Measurements from ENCODE around the gene CSPG4. TPM values are rescaled to one million over a fixed set of nuclear protein-coding genes. Genes with fewer than 3 reads are reported as not detected.

The CSPG4 gene
- total and polyA plus RNA-seq, 10 of the 15 experiments (the other 5 are each of a cell fraction or from before 2014, with no cell fraction given): 0.02 to 2.2 (median 0.76) TPM

DNA sequence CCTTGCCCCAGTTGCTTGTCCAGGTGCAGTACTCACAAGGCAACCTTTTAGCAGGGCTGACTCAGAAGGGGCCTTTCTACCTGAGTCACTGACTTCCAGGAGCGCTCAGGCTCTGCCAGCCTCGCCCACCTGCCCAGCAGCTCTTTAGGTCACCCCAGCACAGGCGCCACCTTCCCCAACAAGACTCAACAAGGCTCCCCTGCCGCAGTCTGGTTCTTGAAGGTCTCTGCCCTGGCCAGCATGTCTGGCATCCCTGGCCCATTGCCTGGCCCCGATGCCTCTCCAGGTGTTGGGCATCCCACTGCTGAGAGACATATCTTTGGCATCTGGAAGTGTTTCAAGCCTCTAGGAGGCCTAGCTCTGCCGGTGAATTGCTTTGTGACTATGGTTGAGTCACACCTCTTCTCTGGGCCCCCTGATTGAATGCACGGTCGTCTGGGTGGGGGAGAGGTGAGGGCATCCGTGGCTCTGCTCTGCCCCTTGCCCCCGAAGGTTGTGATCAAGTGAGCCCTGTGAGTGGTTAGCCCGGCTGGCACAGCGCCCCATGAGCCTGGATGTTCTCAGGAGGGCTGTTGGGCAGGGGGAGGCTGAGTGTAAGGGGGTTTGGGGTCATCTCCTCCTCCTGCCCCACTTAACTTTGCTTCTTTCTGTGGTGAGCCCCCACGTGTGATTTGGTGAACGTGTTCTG, 43.3 kb downstream of the CSPG4 start:
- no peak overlapping the region for H3K9ac ChIP-seq (ENCODE audit: control insufficient read depth, insufficient read depth, low read length)
- RAD21 ChIA-PET (ENCODE audit: unreplicated experiment): no interaction called here

DNA sequence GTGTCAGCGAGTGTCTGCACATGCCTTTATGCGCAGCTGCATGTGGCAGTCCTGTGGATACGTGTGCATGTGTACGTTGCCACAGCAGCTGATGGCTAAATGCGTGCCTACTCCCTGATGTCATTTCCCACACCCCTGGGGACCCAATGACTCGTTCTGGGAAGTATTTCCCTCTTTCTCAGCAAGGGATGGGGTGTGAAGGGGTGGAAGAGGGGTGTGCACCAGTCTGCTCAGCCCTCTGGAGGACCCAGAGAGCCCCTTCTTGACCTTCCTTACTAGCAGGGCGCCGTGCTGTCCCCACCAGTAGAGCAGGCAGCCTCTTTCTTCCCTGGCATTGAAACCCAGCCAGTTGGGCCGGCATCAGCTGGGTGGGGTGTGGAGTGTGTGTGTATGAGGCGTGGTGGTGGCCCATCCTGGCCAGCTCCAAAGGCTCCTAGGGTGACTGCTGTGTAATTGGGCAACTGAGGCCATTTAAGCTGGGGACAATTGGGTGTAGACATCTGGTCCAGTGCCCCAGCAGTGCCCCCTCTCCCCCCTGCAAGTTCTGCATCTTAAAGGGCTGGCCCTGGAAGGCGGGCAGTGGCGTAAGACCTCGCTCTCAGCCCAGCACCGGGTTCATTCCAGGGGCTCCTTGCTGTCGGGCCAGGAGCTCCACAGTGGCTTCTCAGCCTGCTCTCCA, 45.7 kb downstream of the CSPG4 start:
- no peak overlapping the region for H3K27ac ChIP-seq (ENCODE audit: control insufficient read depth, insufficient read depth)
- in situ Hi-C loops (cut with MboI): loop anchor here (25.0 kb wide), 1 partner anchor 655 kb away; the partner anchor contains the start of gene PPCDC
- intact Hi-C loops (cut with micrococcal nuclease; ENCODE audit: unreplicated experiment): no loop called here
- H2AFZ ChIP-seq (ENCODE audit: control insufficient read depth, low read depth, low read length): no peak overlapping the region
- POLR2A ChIA-PET: no interaction called here
- ATAC-seq: no peak
- H3K4me1 ChIP-seq (ENCODE audit: control insufficient read depth, insufficient read depth, low read length): no peaks in the 10 kb centered on the region
- no TSS peak for BruUV-seq (replicated peaks)
- H3K4me3 ChIP-seq: no peak overlapping the region
- CTCF ChIA-PET: no interaction called here
- no peaks in the 10 kb centered on the region for H3K36me3 ChIP-seq (ENCODE audit: control insufficient read depth in 2 of 2, insufficient read depth in 2 of 2, low read length in 1 of 2)
- SMC1A ChIA-PET (ENCODE audit: uncharacterized antibody, unreplicated experiment): no interaction called here
- no peaks in the 10 kb centered on the region for H4K20me1 ChIP-seq (ENCODE audit: control insufficient read depth, insufficient read depth)
- RAD21 ChIA-PET (ENCODE audit: unreplicated experiment): no interaction called here
- 33% methylated on average over 15 of the region's 15 CpGs for WGBS (ENCODE audit: insufficient coverage, insufficient replicate concordance, low lambda C conversion rate, missing lambda C conversion rate)
- no peak for DNase-seq (ENCODE audit: low read depth, low spot score)
- no peak for FAIRE-seq
- no peaks in the 10 kb centered on the region; a peak in 1 of 4 replicates for H3K27me3 ChIP-seq (replicated peaks in 1 of 2; ENCODE audit: control insufficient read depth in 2 of 2, insufficient read depth in 2 of 2, low read length in 1 of 2)
- no peaks in the 10 kb centered on the region for H3K9me3 ChIP-seq (replicated peaks; ENCODE audit: control insufficient read depth, insufficient read depth, low read length)
- H3K9ac ChIP-seq (ENCODE audit: control insufficient read depth, insufficient read depth, low read length): no peak overlapping the region
- no peaks in the 10 kb centered on the region for H3K79me2 ChIP-seq (ENCODE audit: control insufficient read depth, insufficient read depth, low read length)
- no peak overlapping the region for H3K4me2 ChIP-seq (ENCODE audit: control insufficient read depth, insufficient read depth)
- TF ChIP-seq NFXL1 (IDR thresholded peaks at IDR 0.05; ENCODE audit: borderline replicate concordance) (no peak), CHD1 (IDR thresholded peaks at IDR 0.05; ENCODE audit: low read depth, low read length) (no peak), IKZF1 (conservative IDR thresholded peaks at IDR 0.05) (no peak), MYB (IDR thresholded peaks at IDR 0.05; ENCODE audit: borderline replicate concordance, low read depth, low read length) (no peak), SMARCA5 (IDR thresholded peaks at IDR 0.05) (no peak), NFYB (IDR thresholded peaks at IDR 0.05; ENCODE audit: insufficient read depth, low read depth, low read length) (no peak), LARP7 (IDR thresholded peaks at IDR 0.05) (no peak), IRF4 (IDR thresholded peaks at IDR 0.05; ENCODE audit: low read depth, low read length) (no peak), RCOR1 (conservative IDR thresholded peaks at IDR 0.05; ENCODE audit: low read depth, low read length) (no peak)
- TF ChIP-seq, protein P1, sequence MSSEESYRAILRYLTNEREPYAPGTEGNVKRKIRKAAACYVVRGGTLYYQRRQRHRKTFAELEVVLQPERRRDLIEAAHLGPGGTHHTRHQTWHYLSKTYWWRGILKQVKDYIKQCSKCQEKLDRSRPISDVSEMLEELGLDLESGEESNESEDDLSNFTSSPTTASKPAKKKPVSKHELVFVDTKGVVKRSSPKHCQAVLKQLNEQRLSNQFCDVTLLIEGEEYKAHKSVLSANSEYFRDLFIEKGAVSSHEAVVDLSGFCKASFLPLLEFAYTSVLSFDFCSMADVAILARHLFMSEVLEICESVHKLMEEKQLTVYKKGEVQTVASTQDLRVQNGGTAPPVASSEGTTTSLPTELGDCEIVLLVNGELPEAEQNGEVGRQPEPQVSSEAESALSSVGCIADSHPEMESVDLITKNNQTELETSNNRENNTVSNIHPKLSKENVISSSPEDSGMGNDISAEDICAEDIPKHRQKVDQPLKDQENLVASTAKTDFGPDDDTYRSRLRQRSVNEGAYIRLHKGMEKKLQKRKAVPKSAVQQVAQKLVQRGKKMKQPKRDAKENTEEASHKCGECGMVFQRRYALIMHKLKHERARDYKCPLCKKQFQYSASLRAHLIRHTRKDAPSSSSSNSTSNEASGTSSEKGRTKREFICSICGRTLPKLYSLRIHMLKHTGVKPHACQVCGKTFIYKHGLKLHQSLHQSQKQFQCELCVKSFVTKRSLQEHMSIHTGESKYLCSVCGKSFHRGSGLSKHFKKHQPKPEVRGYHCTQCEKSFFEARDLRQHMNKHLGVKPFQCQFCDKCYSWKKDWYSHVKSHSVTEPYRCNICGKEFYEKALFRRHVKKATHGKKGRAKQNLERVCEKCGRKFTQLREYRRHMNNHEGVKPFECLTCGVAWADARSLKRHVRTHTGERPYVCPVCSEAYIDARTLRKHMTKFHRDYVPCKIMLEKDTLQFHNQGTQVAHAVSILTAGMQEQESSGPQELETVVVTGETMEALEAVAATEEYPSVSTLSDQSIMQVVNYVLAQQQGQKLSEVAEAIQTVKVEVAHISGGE (CRISPR knock-in tag; IDR thresholded peaks at IDR 0.05): no peak

More for the DNA sequence above, 43.3 kb downstream of the CSPG4 start:
- intact Hi-C loops (cut with micrococcal nuclease; ENCODE audit: unreplicated experiment) (no loop called here), in situ Hi-C loops (cut with MboI) (loop anchor here (25.0 kb wide), 1 partner anchor 657 kb away; the partner anchor contains the start of gene PPCDC)
- ChIA-PET SMC1A (ENCODE audit: uncharacterized antibody, unreplicated experiment) (no interaction called here), CTCF (interaction anchor here (1.2 kb wide), 1 partner anchor 302 kb away, joined by 5 read pairs; no protein-coding TSS in a partner anchor), POLR2A (no interaction called here)
- no peak overlapping the region for H2AFZ ChIP-seq (ENCODE audit: control insufficient read depth, low read depth, low read length)
- BruUV-seq (replicated peaks): no TSS peak
- no peak for ATAC-seq
- no peak for DNase-seq (ENCODE audit: low read depth, low spot score)
- TF ChIP-seq EP300 (IDR thresholded peaks at IDR 0.05; ENCODE audit: borderline replicate concordance in 1 of 2, control insufficient read depth in 1 of 2, low read depth in 2 of 2, low read length in 2 of 2): no peak
- H3K9me3 ChIP-seq (replicated peaks; ENCODE audit: control insufficient read depth, insufficient read depth, low read length): no peaks in the 10 kb centered on the region
- H3K4me3 ChIP-seq: no peak overlapping the region
- H3K36me3 ChIP-seq (ENCODE audit: control insufficient read depth in 2 of 2, insufficient read depth in 2 of 2, low read length in 1 of 2): no peaks in the 10 kb centered on the region
- no peak overlapping the region for H3K4me2 ChIP-seq (ENCODE audit: control insufficient read depth, insufficient read depth)
- no peak overlapping the region for H3K27ac ChIP-seq (ENCODE audit: control insufficient read depth, insufficient read depth)
- WGBS (ENCODE audit: insufficient coverage, insufficient replicate concordance, low lambda C conversion rate, missing lambda C conversion rate): 21% methylated on average over 14 of the region's 14 CpGs
- no peaks in the 10 kb centered on the region for H3K79me2 ChIP-seq (ENCODE audit: control insufficient read depth, insufficient read depth, low read length)
- FAIRE-seq: no peak
- H4K20me1 ChIP-seq (ENCODE audit: control insufficient read depth, insufficient read depth): no peaks in the 10 kb centered on the region
- no peaks in the 10 kb centered on the region for H3K4me1 ChIP-seq (ENCODE audit: control insufficient read depth, insufficient read depth, low read length)
- H3K27me3 ChIP-seq (replicated peaks in 1 of 2; ENCODE audit: control insufficient read depth in 2 of 2, insufficient read depth in 2 of 2, low read length in 1 of 2): peaks cover 0 to 2% of the 10 kb centered on the region in 2 experiments; a peak in 3 of 4 replicates
